ENCODE measurements around the gene MOSMO.

GRCh38 chr16:22078656-22079055 lies 70.7 kb downstream of the MOSMO start:
- TF ChIP-seq CTCF (IDR thresholded peaks at IDR 0.05) (no peak), POLR2A (IDR thresholded peaks at IDR 0.05) (no peak)
